HepG2 (cell line): ENCODE results near the gene LRSAM1. TPM values are rescaled to one million over a fixed set of nuclear protein-coding genes. Genes with fewer than 3 reads are reported as not detected.

Experiments
- ATAC-seq: fragments of 200-7000 bp; cut with Tn5 transposase; 3 replicates; pipeline ENCODE4 v1.9.1; 2020; ENCODE audit warnings: mild to moderate bottlenecking, moderate library complexity
- BruUV-seq: library from RNA; stranded (reverse); fragments of 400-500 nt; replicated peaks from 2 replicates; lab custom pipeline; 2021; lab: Mats Ljungman, UMichigan
- CTCF ChIA-PET: fragments of 300-600 bp; formaldehyde crosslinking; extraction: SDS; loops from one replicate; lab custom pipeline; 2021; ENCODE audit warnings: low total read pairs, inconsistent platforms, low intra/inter-chr PET ratio; lab: Yijun Ruan, JAX
- POLR2A ChIA-PET: fragments of 350-600 bp; sonication (Branson Sonifier 250); formaldehyde crosslinking; loops from one replicate; lab custom pipeline; 2020; ENCODE audit warnings: antibody characterized with exemption, inconsistent platforms; lab: Yijun Ruan, JAX
- DNase-seq: peaks from one replicate; pipeline ENCODE4 v3.0.0-alpha.2; 2015; ENCODE audit warnings: low spot score
- FAIRE-seq: peaks from 3 replicates; lab custom pipeline; 2011; peaks lifted over from hg19 to GRCh38; lab: Jason Lieb, UNC
- H2AFZ ChIP-seq: one replicate; pipeline ENCODE4 v1.6.1; 2011; ENCODE audit warnings: low read length, inconsistent platforms
- H3K27ac ChIP-seq: fragments of 300-600 bp; 3 replicates; pipeline ENCODE4 v1.8.0; 2011; ENCODE audit warnings: mixed run types, mild to moderate bottlenecking, mixed read lengths, low read length, inconsistent platforms; ENCODE audit not compliant: insufficient read depth; ENCODE audit errors: extremely low read length
- H3K27me3 ChIP-seq, 2 experiments: fragments of 200-600 bp in 1 of 2; 2 replicates in 1 of 2; 3 replicates in 1 of 2; pipeline versions ENCODE4 v1.6.0 to v1.8.0; 2011; ENCODE audit warnings: low read length in 2 of 2, mild to moderate bottlenecking in 2 of 2, moderate library complexity in 2 of 2, inconsistent platforms in 1 of 2; ENCODE audit not compliant: insufficient read depth in 2 of 2, control insufficient read depth in 1 of 2
- H3K36me3 ChIP-seq, 2 experiments: fragments of 200-600 bp in 1 of 2; replicated peaks in 1 of 2; 2 replicates in 1 of 2; 3 replicates in 1 of 2; pipeline versions ENCODE4 v1.5.1 to v1.8.0; 2011; ENCODE audit warnings: low read length in 2 of 2, inconsistent platforms in 1 of 2; ENCODE audit not compliant: insufficient read depth in 2 of 2, control insufficient read depth in 1 of 2
- H3K4me1 ChIP-seq: 2 replicates; pipeline ENCODE4 v1.5.1; 2012; ENCODE audit warnings: low read length, inconsistent platforms; ENCODE audit not compliant: insufficient read depth
- H3K4me2 ChIP-seq: 2 replicates; pipeline ENCODE4 v1.6.0; 2011; ENCODE audit warnings: low read depth, low read length, inconsistent platforms
- H3K4me3 ChIP-seq, 3 experiments: fragments of 200-600 bp in 1 of 3; sonication (generic), shearing (Covaris generic) in 1 of 3; replicated peaks in 1 of 3; 2 replicates each; pipeline ENCODE4 v1.5.1; 2011 to 2016; ENCODE audit warnings: low read length in 3 of 3, inconsistent platforms in 2 of 3, low read depth in 2 of 3, mild to moderate bottlenecking in 2 of 3, control low read depth in 1 of 3, mixed read lengths in 1 of 3; ENCODE audit not compliant: insufficient read depth in 1 of 3
- H3K79me2 ChIP-seq: one replicate; pipeline ENCODE4 v1.6.1; 2011; ENCODE audit warnings: low read length, inconsistent platforms; ENCODE audit not compliant: insufficient read depth
- H3K9ac ChIP-seq: 2 replicates; pipeline ENCODE4 v1.6.0; 2011; ENCODE audit warnings: mild to moderate bottlenecking, low read depth, low read length, inconsistent platforms; ENCODE audit not compliant: insufficient read depth
- H3K9me3 ChIP-seq: 2 replicates; pipeline ENCODE4 v1.5.1; 2012; ENCODE audit warnings: mild to moderate bottlenecking, low read length
- H4K20me1 ChIP-seq: 2 replicates; pipeline ENCODE4 v1.6.0; 2011; ENCODE audit warnings: inconsistent platforms, mild to moderate bottlenecking, low read length, moderate library complexity; ENCODE audit not compliant: insufficient read depth
- ARID2 ChIP-seq: sonication (generic); formaldehyde crosslinking; IDR thresholded peaks from 2 replicates; pipeline ENCODE4 v1.8.1; 2022; ENCODE audit warnings: mild to moderate bottlenecking, missing genetic modification reagents, borderline replicate concordance
- CCDC6 ChIP-seq: sonication (generic); formaldehyde crosslinking; IDR thresholded peaks from 2 replicates; pipeline ENCODE4 v1.8.1; 2022; ENCODE audit warnings: mild to moderate bottlenecking, missing genetic modification reagents, moderate library complexity
- JDP2 ChIP-seq: sonication (generic); formaldehyde crosslinking; IDR thresholded peaks from 2 replicates; pipeline ENCODE4 v1.8.1; 2022; ENCODE audit warnings: missing genetic modification reagents, borderline replicate concordance
- ZNF12 ChIP-seq: sonication (generic); formaldehyde crosslinking; IDR thresholded peaks from 2 replicates; pipeline ENCODE4 v1.5.0; 2020; ENCODE audit warnings: missing genetic modification reagents
- ZNF460 ChIP-seq: sonication (generic); formaldehyde crosslinking; IDR thresholded peaks from 2 replicates; pipeline ENCODE4 v1.5.1; 2020; ENCODE audit warnings: missing genetic modification reagents, mild to moderate bottlenecking, borderline replicate concordance
- WGBS: methylation state at CpG from one replicate; pipeline ENCODE4 v1.1.6; 2017; ENCODE audit warnings: low lambda C conversion rate; 5-methylcytosine and 5-hydroxymethylcytosine counted together
- in situ Hi-C: cut with HindIII; loops from 2 replicates; pipeline ENCODE4 v1.10.0; 2017; ENCODE audit warnings: low pct_unique_long_range_greater_than_20kb; ENCODE audit not compliant: extremely low pct_ligation_motif_present
- intact Hi-C: fragments of 100-400 bp; cut with micrococcal nuclease; formaldehyde crosslinking; loops from one replicate; pipeline ENCODE4 v1.10.0; 2022; ENCODE audit not compliant: unreplicated experiment
- polyA plus RNA-seq, 8 experiments: library from polyadenylated mRNA; depleted of rRNA in 3 of 8; stranded (reverse) in 7 of 8; unstranded in 1 of 8; fragments of >200 nt; fragmentation: Illumina TruSeq in 4 of 8; extraction: Trizol in 4 of 8; gene quantifications; 2 replicates each; pipeline versions ENCODE4 v1.2.1 to v1.2.3, GENCODE V29; 2011 to 2016; ENCODE audit warnings: low read depth in 4 of 8, missing spikeins in 1 of 8, mixed read lengths in 1 of 8; ENCODE audit not compliant: insufficient read depth in 1 of 8
- total RNA-seq, 5 experiments: library from RNA; depleted of rRNA; stranded (reverse); fragments of >200 nt; fragmentation: Illumina TruSeq; extraction: Trizol; gene quantifications; 2 replicates each; pipeline ENCODE4 v1.2.3, GENCODE V29; 2016; ENCODE audit warnings: low read depth in 1 of 5
- TF ChIP-seq, protein P1 (sequence below): sonication (generic); formaldehyde crosslinking; IDR thresholded peaks from 2 replicates; pipeline ENCODE4 v1.4.0; 2020; ENCODE audit warnings: mild to moderate bottlenecking, missing genetic modification reagents, borderline replicate concordance

The LRSAM1 gene
- total and polyA plus RNA-seq, 2 of the 13 experiments (the other 11 are each of a cell fraction or from before 2014, with no cell fraction given), result 8.7 to 10.2 TPM

DNA sequence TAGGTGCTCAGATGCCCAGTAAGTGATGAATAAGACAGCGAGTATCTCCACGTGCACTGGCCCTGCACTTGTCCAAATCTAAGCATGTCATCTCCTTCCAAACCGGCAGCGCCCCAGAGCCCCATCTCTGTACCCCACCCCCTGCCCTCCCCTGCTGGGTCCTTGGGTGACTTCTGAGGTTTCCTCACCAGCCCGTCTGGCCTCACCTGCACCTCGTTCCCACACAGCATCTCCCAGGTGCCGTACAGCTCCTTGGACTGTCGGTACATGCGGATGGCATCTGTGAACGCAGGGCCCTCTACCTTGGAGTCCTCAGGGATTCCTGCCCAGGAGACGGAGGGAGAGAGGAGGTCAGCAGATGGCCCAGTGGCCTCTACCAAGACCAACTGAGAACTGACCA lies 66.3 kb downstream of the LRSAM1 start (continued):
- TF ChIP-seq, protein P1, sequence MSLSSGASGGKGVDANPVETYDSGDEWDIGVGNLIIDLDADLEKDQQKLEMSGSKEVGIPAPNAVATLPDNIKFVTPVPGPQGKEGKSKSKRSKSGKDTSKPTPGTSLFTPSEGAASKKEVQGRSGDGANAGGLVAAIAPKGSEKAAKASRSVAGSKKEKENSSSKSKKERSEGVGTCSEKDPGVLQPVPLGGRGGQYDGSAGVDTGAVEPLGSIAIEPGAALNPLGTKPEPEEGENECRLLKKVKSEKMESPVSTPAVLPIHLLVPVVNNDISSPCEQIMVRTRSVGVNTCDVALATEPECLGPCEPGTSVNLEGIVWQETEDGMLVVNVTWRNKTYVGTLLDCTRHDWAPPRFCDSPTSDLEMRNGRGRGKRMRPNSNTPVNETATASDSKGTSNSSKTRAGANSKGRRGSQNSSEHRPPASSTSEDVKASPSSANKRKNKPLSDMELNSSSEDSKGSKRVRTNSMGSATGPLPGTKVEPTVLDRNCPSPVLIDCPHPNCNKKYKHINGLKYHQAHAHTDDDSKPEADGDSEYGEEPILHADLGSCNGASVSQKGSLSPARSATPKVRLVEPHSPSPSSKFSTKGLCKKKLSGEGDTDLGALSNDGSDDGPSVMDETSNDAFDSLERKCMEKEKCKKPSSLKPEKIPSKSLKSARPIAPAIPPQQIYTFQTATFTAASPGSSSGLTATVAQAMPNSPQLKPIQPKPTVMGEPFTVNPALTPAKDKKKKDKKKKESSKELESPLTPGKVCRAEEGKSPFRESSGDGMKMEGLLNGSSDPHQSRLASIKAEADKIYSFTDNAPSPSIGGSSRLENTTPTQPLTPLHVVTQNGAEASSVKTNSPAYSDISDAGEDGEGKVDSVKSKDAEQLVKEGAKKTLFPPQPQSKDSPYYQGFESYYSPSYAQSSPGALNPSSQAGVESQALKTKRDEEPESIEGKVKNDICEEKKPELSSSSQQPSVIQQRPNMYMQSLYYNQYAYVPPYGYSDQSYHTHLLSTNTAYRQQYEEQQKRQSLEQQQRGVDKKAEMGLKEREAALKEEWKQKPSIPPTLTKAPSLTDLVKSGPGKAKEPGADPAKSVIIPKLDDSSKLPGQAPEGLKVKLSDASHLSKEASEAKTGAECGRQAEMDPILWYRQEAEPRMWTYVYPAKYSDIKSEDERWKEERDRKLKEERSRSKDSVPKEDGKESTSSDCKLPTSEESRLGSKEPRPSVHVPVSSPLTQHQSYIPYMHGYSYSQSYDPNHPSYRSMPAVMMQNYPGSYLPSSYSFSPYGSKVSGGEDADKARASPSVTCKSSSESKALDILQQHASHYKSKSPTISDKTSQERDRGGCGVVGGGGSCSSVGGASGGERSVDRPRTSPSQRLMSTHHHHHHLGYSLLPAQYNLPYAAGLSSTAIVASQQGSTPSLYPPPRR, result no peak
- no peak for TF ChIP-seq ZNF12 (CRISPR knock-in tag)
- TF ChIP-seq JDP2 (CRISPR knock-in tag), result no peak

DNA sequence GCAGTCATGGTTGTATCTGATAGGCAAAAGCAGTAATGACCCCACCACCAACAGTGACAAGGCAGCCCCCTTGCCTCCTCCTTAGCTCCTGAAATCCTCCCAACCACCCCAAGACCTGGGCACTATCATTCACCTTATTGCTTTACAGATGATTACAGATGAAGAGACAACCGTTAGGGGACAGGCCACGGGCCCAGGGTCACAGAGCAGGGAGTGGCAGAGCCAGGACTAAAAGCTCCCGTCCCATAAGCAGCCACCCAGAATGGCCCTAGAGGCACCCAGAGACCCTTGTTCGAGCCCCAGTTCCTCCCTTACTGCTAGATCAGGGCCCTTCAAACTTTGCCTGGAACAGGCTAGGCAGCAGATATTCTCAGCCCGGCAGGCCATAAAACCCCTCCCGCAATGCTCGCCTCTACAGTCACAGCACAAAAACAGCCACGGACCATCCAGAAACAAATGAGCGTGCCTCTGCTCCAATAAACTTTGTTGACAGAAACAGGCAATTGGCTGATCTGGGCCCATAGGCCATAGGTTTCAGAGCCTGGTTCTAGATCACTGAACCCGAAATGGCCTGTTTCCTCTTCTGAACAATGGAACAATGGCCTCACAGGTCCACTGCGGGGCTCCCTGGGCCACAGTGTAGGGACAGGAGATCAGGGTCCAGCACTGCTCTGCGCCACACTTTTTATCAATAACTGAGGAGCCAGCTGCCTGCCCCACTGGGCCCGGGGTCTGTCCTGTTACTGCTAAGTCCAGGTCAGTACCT lies 67.0 kb downstream of the LRSAM1 start:
- TF ChIP-seq CCDC6, result no peak
- no peak for TF ChIP-seq ZNF460 (CRISPR knock-in tag)
- no peak for TF ChIP-seq ARID2 (CRISPR knock-in tag)
- CTCF ChIA-PET, result no interaction called here

More for the DNA sequence above, 67.0 kb downstream of the LRSAM1 start:
- Histone ChIP-seq H3K79me2 (no peaks in the 10 kb centered on the region), H3K27me3 (no peaks in the 10 kb centered on the region), H3K9me3 (peaks cover 2% of the 10 kb centered on the region), H3K4me3 (no peak overlapping the region), H3K9ac (no peak overlapping the region), H2AFZ (no peak overlapping the region), H3K4me2 (no peak overlapping the region), H4K20me1 (no peaks in the 10 kb centered on the region), H3K36me3 (peaks cover 20 to 44% of the 10 kb centered on the region in 2 experiments), H3K4me1 (0 out of 2 replicates have a peak, but pooled peaks cover 8% of the 10 kb centered on the region), H3K27ac (no peak overlapping the region)
- intact Hi-C loops, result no loop called here
- 100% methylated on average over 8 of the region's 13 CpGs for WGBS
- in situ Hi-C loops, result no loop called here
- FAIRE-seq (no peak), DNase-seq (no peak), ATAC-seq (no peak)
- no TSS peak for BruUV-seq
- POLR2A ChIA-PET, result no interaction called here
